GM12891 (cell line): ENCODE measurements around the gene ATP13A4.

Experiments used
- PAX5 ChIP-seq: IDR thresholded peaks from 2 replicates; pipeline ENCODE4 v1.6.1; 2011; ENCODE audit warnings: low read length, moderate library complexity, mild to moderate bottlenecking; ENCODE audit not compliant: insufficient read depth, severe bottlenecking
- POLR2A ChIP-seq: IDR thresholded peaks from 2 replicates; pipeline ENCODE4 v1.6.1; 2011; ENCODE audit warnings: low read depth, low read length, control low read depth
- POLR2AphosphoS5 ChIP-seq: IDR thresholded peaks from 2 replicates; pipeline ENCODE4 v1.6.1; 2011; ENCODE audit warnings: low read depth, low read length, control low read depth
- POU2F2 ChIP-seq: IDR thresholded peaks from 2 replicates; pipeline ENCODE4 v1.6.1; 2011; ENCODE audit warnings: low read depth, mild to moderate bottlenecking, control low read depth, low read length, moderate library complexity
- TAF1 ChIP-seq: IDR thresholded peaks from 2 replicates; pipeline ENCODE4 v1.6.1; 2011; ENCODE audit warnings: low read depth, low read length, control low read depth

DNA sequence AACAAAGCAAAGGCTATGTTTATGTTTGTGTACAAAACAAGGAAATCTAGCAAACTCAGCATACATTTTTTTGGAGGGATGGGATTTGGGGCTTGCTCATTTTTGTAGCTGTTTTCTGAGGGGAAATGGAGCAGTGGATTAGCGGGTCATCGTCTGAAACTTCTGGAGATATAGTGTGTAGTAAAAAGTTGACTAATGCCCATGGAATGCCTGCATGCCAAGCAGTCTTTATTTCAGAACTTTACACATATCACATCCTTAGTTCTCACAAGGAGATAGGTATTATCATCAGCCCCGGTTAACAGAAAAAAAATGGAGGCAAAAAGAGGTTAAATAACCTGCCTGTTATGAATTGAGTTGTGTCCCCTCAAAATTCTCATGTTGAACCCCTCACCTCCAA, 47.1 kb downstream of the ATP13A4 start:
- TF ChIP-seq POLR2A (no peak), POLR2AphosphoS5 (no peak), TAF1 (no peak), PAX5 (no peak), POU2F2 (no peak)
